ENCODE data around the gene NUDT2. TPM values are rescaled to one million over a fixed set of nuclear protein-coding genes. Genes with fewer than 3 reads are reported as not detected.

NUDT2 gene
- total RNA-seq, 1 donor from 2014 or later = 17.8 TPM

- Mint-ChIP-seq H3K27ac (no peak overlapping the region), H3K27me3 (ENCODE audit: low read depth) (peaks cover 15% of the 10 kb centered on the region), H3K36me3 (peaks cover 20% of the 10 kb centered on the region), H3K4me3 (no peak overlapping the region), H3K9me3 (peaks cover 2% of the 10 kb centered on the region), H3K4me1 (peaks cover 16% of the 10 kb centered on the region)
- DNase-seq (ENCODE audit: low spot score in 2 of 2, unreplicated experiment in 2 of 2) = no peak
- TF ChIP-seq, protein P1, sequence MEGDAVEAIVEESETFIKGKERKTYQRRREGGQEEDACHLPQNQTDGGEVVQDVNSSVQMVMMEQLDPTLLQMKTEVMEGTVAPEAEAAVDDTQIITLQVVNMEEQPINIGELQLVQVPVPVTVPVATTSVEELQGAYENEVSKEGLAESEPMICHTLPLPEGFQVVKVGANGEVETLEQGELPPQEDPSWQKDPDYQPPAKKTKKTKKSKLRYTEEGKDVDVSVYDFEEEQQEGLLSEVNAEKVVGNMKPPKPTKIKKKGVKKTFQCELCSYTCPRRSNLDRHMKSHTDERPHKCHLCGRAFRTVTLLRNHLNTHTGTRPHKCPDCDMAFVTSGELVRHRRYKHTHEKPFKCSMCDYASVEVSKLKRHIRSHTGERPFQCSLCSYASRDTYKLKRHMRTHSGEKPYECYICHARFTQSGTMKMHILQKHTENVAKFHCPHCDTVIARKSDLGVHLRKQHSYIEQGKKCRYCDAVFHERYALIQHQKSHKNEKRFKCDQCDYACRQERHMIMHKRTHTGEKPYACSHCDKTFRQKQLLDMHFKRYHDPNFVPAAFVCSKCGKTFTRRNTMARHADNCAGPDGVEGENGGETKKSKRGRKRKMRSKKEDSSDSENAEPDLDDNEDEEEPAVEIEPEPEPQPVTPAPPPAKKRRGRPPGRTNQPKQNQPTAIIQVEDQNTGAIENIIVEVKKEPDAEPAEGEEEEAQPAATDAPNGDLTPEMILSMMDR (IDR thresholded peaks at IDR 0.05; ENCODE audit: unreplicated experiment) = no peak
Observed at GRCh38 chr9:34373749-34374148, 44.4 kb downstream of the NUDT2 start.

- Mint-ChIP-seq H3K27ac (no peak overlapping the region), H3K9me3 (no peaks in the 10 kb centered on the region), H3K36me3 (peaks cover 16% of the 10 kb centered on the region), H3K4me3 (no peak overlapping the region), H3K4me1 (peaks cover 18% of the 10 kb centered on the region), H3K27me3 (ENCODE audit: low read depth) (peaks cover 18% of the 10 kb centered on the region)
- TF ChIP-seq, protein P1 (IDR thresholded peaks at IDR 0.05; ENCODE audit: unreplicated experiment) = no peak
- DNase-seq (ENCODE audit: low spot score in 2 of 2, unreplicated experiment in 2 of 2) = no peak
Observed at GRCh38 chr9:34374339-34374738, 45.0 kb downstream of the NUDT2 start.

DNA sequence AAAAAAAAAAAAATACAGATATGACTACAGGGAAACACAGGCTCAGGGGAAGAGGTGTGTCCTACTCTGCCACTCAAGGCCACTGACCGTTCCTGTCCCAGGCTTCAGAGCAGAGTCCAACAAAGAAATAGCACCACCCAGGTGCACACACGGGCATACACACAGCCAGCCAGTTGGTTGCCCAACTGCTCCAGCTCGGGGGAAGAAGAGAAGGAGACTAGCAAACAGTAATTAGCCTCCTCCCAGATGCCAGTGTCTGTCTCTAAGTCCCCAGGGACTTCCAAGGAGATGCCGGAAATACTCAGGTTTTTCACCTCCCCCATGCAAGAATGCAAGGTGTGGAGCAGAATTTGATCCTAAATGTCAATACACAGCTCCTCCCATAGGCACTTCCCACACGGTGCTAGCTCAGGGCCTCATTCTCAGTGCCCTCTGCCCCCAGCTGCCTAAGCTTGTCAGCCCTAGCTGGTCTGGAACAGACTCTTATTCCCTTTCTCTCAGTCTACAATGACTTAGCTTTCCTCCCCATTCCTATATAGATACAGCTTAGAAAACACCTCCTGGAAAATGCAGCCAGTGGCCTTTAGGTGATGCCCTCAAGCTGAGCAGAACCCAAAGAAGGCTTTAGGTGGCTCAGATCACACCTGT is 45.7 kb downstream of the NUDT2 start:
- Mint-ChIP-seq H3K27ac (no peak overlapping the region), H3K27me3 (ENCODE audit: low read depth) (peaks cover 25% of the 10 kb centered on the region)

DNA sequence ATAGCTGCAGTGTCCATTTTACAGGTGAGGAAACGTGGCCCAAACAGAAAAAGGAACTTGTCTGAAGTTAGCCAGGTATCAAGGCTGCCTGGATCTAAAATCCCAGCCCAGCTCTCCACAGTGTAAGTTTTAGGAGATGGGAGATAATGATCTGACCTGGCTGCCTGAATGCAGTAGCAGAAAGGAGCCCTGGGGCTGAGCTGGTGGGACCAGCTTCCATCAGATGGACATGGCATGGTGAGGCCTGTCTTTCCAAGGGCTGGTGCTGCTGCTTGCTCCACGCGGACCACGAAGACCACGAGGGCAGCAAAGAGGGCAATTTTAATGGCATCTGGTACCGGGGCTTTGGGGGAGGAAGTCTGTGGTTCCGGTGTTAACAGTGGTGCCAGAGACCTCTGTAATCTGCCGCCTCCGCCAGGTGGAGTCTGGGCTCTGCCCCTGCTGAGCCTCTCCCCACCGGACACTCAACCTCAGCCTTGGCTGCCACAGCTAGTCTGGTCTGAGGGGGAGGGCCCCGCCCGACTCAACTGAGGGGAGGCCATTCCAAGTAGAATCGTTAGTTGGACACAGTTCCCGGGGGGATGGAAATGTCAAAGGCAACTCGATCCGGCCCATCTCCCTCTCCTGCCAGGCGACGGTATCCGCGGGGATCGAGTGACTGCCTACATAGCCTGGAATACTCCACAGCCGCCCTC is 46.7 kb downstream of the NUDT2 start:
- Mint-ChIP-seq H3K36me3 (peaks cover 7% of the 10 kb centered on the region), H3K27ac (no peak overlapping the region), H3K27me3 (ENCODE audit: low read depth) (peaks cover 34% of the 10 kb centered on the region), H3K4me3 (peak overlapping the region; percentile 85), H3K4me1 (peaks cover 31% of the 10 kb centered on the region), H3K9me3 (no peaks in the 10 kb centered on the region)
- DNase-seq (ENCODE audit: low spot score in 2 of 2, unreplicated experiment in 2 of 2) = no peak
- TF ChIP-seq, protein P1 (IDR thresholded peaks at IDR 0.05; ENCODE audit: unreplicated experiment) = no peak

More for the DNA sequence above, 45.7 kb downstream of the NUDT2 start:
- TF ChIP-seq, protein P1 (IDR thresholded peaks at IDR 0.05; ENCODE audit: unreplicated experiment) = no peak
- Mint-ChIP-seq H3K4me3 (peak overlapping the region; percentile 85), H3K36me3 (peaks cover 16% of the 10 kb centered on the region), H3K4me1 (peaks cover 25% of the 10 kb centered on the region), H3K9me3 (no peaks in the 10 kb centered on the region)
- no peak for DNase-seq (ENCODE audit: low spot score in 2 of 2, unreplicated experiment in 2 of 2)

GRCh38 chr9:34376596-34377403 is 47.4 kb downstream of the NUDT2 start, which contains the start of gene MYORG:
Gene MYORG, minus strand, starts transcription at chr9:34376898. Its CDS starts 3,955 bp downstream, at chr9:34372943.
- TF ChIP-seq, protein P1 (IDR thresholded peaks at IDR 0.05; ENCODE audit: unreplicated experiment) = no peak
- Mint-ChIP-seq H3K9me3 (no peaks in the 10 kb centered on the region), H3K27me3 (ENCODE audit: low read depth) (peaks cover 42% of the 10 kb centered on the region), H3K4me1 (peaks cover 35% of the 10 kb centered on the region), H3K27ac (peak within 1 kb of the TSS; percentile 25), H3K4me3 (peak within 1 kb of the TSS; percentile 85), H3K36me3 (peaks cover 2% of the 10 kb centered on the region)
- peak; percentile 63 to 83 for DNase-seq (ENCODE audit: low spot score in 2 of 2, unreplicated experiment in 2 of 2)

All from mesothelial cell of epicardium (in vitro differentiated cells).